Astrocyte (in vitro differentiated cells and primary cell): ENCODE data around the gene NKG7. TPM values are rescaled to one million over a fixed set of nuclear protein-coding genes. Genes with fewer than 3 reads are reported as not detected.

Experiments used
- DNase-seq: peaks from one replicate; pipeline ENCODE4 v3.0.0-alpha.2; 2010; ENCODE audit warnings: low read depth
- FAIRE-seq: peaks from 2 replicates; lab custom pipeline; 2011; peaks lifted over from hg19 to GRCh38; lab: Jason Lieb, UNC
- H2AFZ ChIP-seq: 2 replicates; pipeline ENCODE4 v1.6.0; 2012; ENCODE audit warnings: low read depth, low read length, inconsistent platforms
- H3K27ac ChIP-seq: 2 replicates; pipeline ENCODE4 v1.5.1; 2011; ENCODE audit warnings: low read depth, low read length, inconsistent platforms
- H3K27me3 ChIP-seq: 2 replicates; pipeline ENCODE4 v1.6.0; 2011; ENCODE audit warnings: low read length, inconsistent platforms; ENCODE audit not compliant: insufficient read depth
- H3K36me3 ChIP-seq: 2 replicates; pipeline ENCODE4 v1.5.1; 2011; ENCODE audit warnings: low read length, inconsistent platforms; ENCODE audit not compliant: insufficient read depth
- H3K4me1 ChIP-seq: 2 replicates; pipeline ENCODE4 v1.5.1; 2011; ENCODE audit warnings: low read length, inconsistent platforms; ENCODE audit not compliant: insufficient read depth
- H3K4me2 ChIP-seq: 2 replicates; pipeline ENCODE4 v1.6.0; 2012; ENCODE audit warnings: low read length, inconsistent platforms
- H3K4me3 ChIP-seq: 2 replicates; pipeline ENCODE4 v1.5.1; 2011; ENCODE audit warnings: low read depth, mild to moderate bottlenecking, low read length, inconsistent platforms; ENCODE audit not compliant: insufficient read depth
- H3K79me2 ChIP-seq: 2 replicates; pipeline ENCODE4 v1.6.0; 2012; ENCODE audit warnings: mild to moderate bottlenecking, low read length, inconsistent platforms; ENCODE audit not compliant: insufficient read depth
- H3K9ac ChIP-seq: 2 replicates; pipeline ENCODE4 v1.6.0; 2012; ENCODE audit warnings: mild to moderate bottlenecking, low read length, inconsistent platforms
- H3K9me3 ChIP-seq: 2 replicates; pipeline ENCODE4 v1.5.1; 2012; ENCODE audit warnings: low read depth, mild to moderate bottlenecking, low read length, inconsistent platforms; ENCODE audit not compliant: insufficient read depth
- H4K20me1 ChIP-seq: 2 replicates; pipeline ENCODE4 v1.6.0; 2012; ENCODE audit warnings: low read length, inconsistent platforms; ENCODE audit not compliant: insufficient read depth
- H3K27ac Mint-ChIP-seq: one replicate; pipeline ENCODE4 v1.8.0; 2021; ENCODE audit warnings: mild to moderate bottlenecking, mixed read lengths; ENCODE audit not compliant: unreplicated experiment
- H3K27me3 Mint-ChIP-seq: one replicate; pipeline ENCODE4 v1.8.0; 2021; ENCODE audit warnings: low read depth, mixed read lengths; ENCODE audit not compliant: unreplicated experiment
- H3K36me3 Mint-ChIP-seq: one replicate; pipeline ENCODE4 v1.8.0; 2021; ENCODE audit warnings: low read depth, mixed read lengths; ENCODE audit not compliant: unreplicated experiment
- H3K4me1 Mint-ChIP-seq: one replicate; pipeline ENCODE4 v1.8.0; 2021; ENCODE audit warnings: low read depth, mixed read lengths; ENCODE audit not compliant: unreplicated experiment
- H3K4me3 Mint-ChIP-seq: one replicate; pipeline ENCODE4 v1.8.0; 2021; ENCODE audit warnings: mild to moderate bottlenecking, moderate library complexity, mixed read lengths; ENCODE audit not compliant: unreplicated experiment
- H3K9me3 Mint-ChIP-seq: one replicate; pipeline ENCODE4 v1.8.0; 2021; ENCODE audit warnings: mild to moderate bottlenecking, mixed read lengths; ENCODE audit not compliant: unreplicated experiment
- CTCF ChIP-seq: IDR thresholded peaks from 2 replicates; pipeline ENCODE4 v1.5.1; 2011; ENCODE audit warnings: low read depth, mild to moderate bottlenecking, inconsistent platforms, low read length, moderate library complexity; ENCODE audit not compliant: insufficient read depth
- EZH2 ChIP-seq: IDR thresholded peaks from 2 replicates; pipeline ENCODE4 v1.6.1; 2012; ENCODE audit warnings: mild to moderate bottlenecking, low read length, inconsistent platforms; ENCODE audit not compliant: insufficient read depth
- total RNA-seq: library from RNA; stranded (reverse); gene quantifications from 2 replicates; pipeline ENCODE4 v1.2.1, GENCODE V29; 2021

The NKG7 gene
- total RNA-seq, 1 donor from 2014 or later: not detected

- peaks cover 30% of the 10 kb centered on the region for H3K36me3 Mint-ChIP-seq
- Histone ChIP-seq H3K4me3 (no peak overlapping the region), H3K4me2 (no peak overlapping the region), H2AFZ (no peak overlapping the region), H3K4me1 (peaks cover 6% of the 10 kb centered on the region), H3K27ac (no peak overlapping the region), H3K9me3 (no peaks in the 10 kb centered on the region), H3K36me3 (no peaks in the 10 kb centered on the region), H3K27me3 (no peaks in the 10 kb centered on the region), H4K20me1 (no peaks in the 10 kb centered on the region), H3K79me2 (no peaks in the 10 kb centered on the region), H3K9ac (no peak overlapping the region)
- DNase-seq (no peak), FAIRE-seq (no peak)
- H3K4me1 Mint-ChIP-seq: peaks cover 5% of the 10 kb centered on the region
- H3K4me3 Mint-ChIP-seq: no peak overlapping the region
- TF ChIP-seq EZH2 (no peak), CTCF (no peak)
- no peaks in the 10 kb centered on the region for H3K9me3 Mint-ChIP-seq
- H3K27me3 Mint-ChIP-seq: no peaks in the 10 kb centered on the region
- H3K27ac Mint-ChIP-seq: no peak overlapping the region
Measured at GRCh38 chr19:51352783-51353360, 19.6 kb downstream of the NKG7 start.

- no peaks in the 10 kb centered on the region for H3K79me2 ChIP-seq
- H3K9me3 ChIP-seq: no peaks in the 10 kb centered on the region
- no peaks in the 10 kb centered on the region for H3K27me3 ChIP-seq
- Mint-ChIP-seq H3K4me1 (peaks cover 5% of the 10 kb centered on the region), H3K4me3 (peak overlapping the region; percentile 35), H3K9me3 (no peaks in the 10 kb centered on the region), H3K27me3 (no peaks in the 10 kb centered on the region), H3K36me3 (peaks cover 30% of the 10 kb centered on the region), H3K27ac (no peak overlapping the region)
- H3K9ac ChIP-seq: no peak overlapping the region
- TF ChIP-seq EZH2: no peak
- TF ChIP-seq CTCF: no peak
- no peak overlapping the region for H3K4me2 ChIP-seq
- no peak overlapping the region for H2AFZ ChIP-seq
- FAIRE-seq: no peak
- no peaks in the 10 kb centered on the region for H3K36me3 ChIP-seq
- H4K20me1 ChIP-seq: no peaks in the 10 kb centered on the region
- no peak overlapping the region for H3K27ac ChIP-seq
- H3K4me1 ChIP-seq: peaks cover 6% of the 10 kb centered on the region
- DNase-seq: no peak
- H3K4me3 ChIP-seq: no peak overlapping the region
Measured at GRCh38 chr19:51351266-51351990, 21.0 kb downstream of the NKG7 start.
